Kidney (tissue), 14 donors: ENCODE results near the gene TMEM97. TPM values are rescaled to one million over a fixed set of nuclear protein-coding genes. Genes with fewer than 3 reads are reported as not detected.
A peak's percentile ranks its signal among the peaks of the same experiment; 100 is the strongest.

ENCODE experiments used
- DNase-seq, 5 donors: peaks; one replicate each; pipeline ENCODE4 v3.0.0-alpha.2; 2013 to 2020
- FAIRE-seq: peaks from 2 replicates; lab custom pipeline; 2012; peaks lifted over from hg19 to GRCh38; lab: Jason Lieb, UNC
- H3K27ac ChIP-seq, 2 donors: one replicate each; pipeline ENCODE4 v1.7.0; 2013; ENCODE audit warnings: low read depth in 2 of 2, low read length in 2 of 2, inconsistent platforms in 1 of 2
- H3K27me3 ChIP-seq: one replicate; pipeline ENCODE4 v1.7.1; 2013; ENCODE audit warnings: low read length, inconsistent platforms; ENCODE audit not compliant: control insufficient read depth, insufficient read depth
- H3K36me3 ChIP-seq, 3 donors: one replicate each; pipeline versions ENCODE4 v1.7.0 to v1.7.1; 2013; ENCODE audit warnings: low read length in 3 of 3, control low read depth in 1 of 3, inconsistent platforms in 1 of 3; ENCODE audit not compliant: insufficient read depth in 3 of 3, control insufficient read depth in 2 of 3
- H3K4me1 ChIP-seq, 3 donors: one replicate each; pipeline versions ENCODE4 v1.7.0 to v1.7.1; 2013; ENCODE audit warnings: low read length in 3 of 3, inconsistent platforms in 1 of 3, low read depth in 1 of 3; ENCODE audit not compliant: control insufficient read depth in 2 of 3, insufficient read depth in 2 of 3
- H3K4me3 ChIP-seq, 3 donors: one replicate each; pipeline versions ENCODE4 v1.7.0 to v1.8.1; 2013; ENCODE audit warnings: low read length in 3 of 3, control low read depth in 1 of 3, inconsistent platforms in 1 of 3
- H3K9ac ChIP-seq, 3 donors: one replicate each; pipeline versions ENCODE4 v1.7.0 to v1.7.1; 2013; ENCODE audit warnings: low read length in 3 of 3, control low read depth in 1 of 3, inconsistent platforms in 1 of 3
- H3K9me3 ChIP-seq, 3 donors: one replicate each; pipeline versions ENCODE4 v1.7.0 to v1.7.1; 2013; ENCODE audit warnings: low read length in 3 of 3, control low read depth in 1 of 3, inconsistent platforms in 1 of 3; ENCODE audit not compliant: control insufficient read depth in 2 of 3, insufficient read depth in 1 of 3
- intact Hi-C: fragments of 100-400 bp; cut with DNase I; formaldehyde crosslinking; loops from one replicate; pipeline ENCODE4 v1.11.1; 2022
- polyA plus RNA-seq: library from polyadenylated mRNA; stranded (reverse); fragments of 350-450 nt; fragmentation: Illumina TruSeq; extraction: RNeasy Lipid Tissue Mini Kit (QIAGEN cat#74804); gene quantifications from one replicate; pipeline ENCODE4 v1.2.3, GENCODE V29; 2014; ENCODE audit warnings: low read depth, low replicate concordance; ENCODE audit not compliant: insufficient read depth
- total RNA-seq: library from RNA; stranded (reverse); fragmentation: NEBNext Ultra II Directional; extraction: Animal tissue kit (Norgen Biotek cat#: 25700); gene quantifications from one replicate; pipeline ENCODE4 v1.2.1, GENCODE V29; 2021
- TF ChIP-seq, protein P1 (sequence below): IDR thresholded peaks from 3 replicates; pipeline ENCODE4 v1.5.1; 2012; ENCODE audit warnings: mild to moderate bottlenecking, moderate library complexity, borderline replicate concordance; ENCODE audit not compliant: insufficient read depth; ENCODE audit errors: extremely low read depth
- donor health status: control.
- donor health status: control.
- donor health status: control.
- donor health status: control.
- donor health status: control.
- donor health status: DM: yes; HTN: yes; CAD: no.
- donor health status: Normal renal cell carcinoma (clear cell type).

The TMEM97 gene
- total and polyA plus RNA-seq, 2 donors from 2014 or later, result 10.2 to 11.6 TPM

DNA sequence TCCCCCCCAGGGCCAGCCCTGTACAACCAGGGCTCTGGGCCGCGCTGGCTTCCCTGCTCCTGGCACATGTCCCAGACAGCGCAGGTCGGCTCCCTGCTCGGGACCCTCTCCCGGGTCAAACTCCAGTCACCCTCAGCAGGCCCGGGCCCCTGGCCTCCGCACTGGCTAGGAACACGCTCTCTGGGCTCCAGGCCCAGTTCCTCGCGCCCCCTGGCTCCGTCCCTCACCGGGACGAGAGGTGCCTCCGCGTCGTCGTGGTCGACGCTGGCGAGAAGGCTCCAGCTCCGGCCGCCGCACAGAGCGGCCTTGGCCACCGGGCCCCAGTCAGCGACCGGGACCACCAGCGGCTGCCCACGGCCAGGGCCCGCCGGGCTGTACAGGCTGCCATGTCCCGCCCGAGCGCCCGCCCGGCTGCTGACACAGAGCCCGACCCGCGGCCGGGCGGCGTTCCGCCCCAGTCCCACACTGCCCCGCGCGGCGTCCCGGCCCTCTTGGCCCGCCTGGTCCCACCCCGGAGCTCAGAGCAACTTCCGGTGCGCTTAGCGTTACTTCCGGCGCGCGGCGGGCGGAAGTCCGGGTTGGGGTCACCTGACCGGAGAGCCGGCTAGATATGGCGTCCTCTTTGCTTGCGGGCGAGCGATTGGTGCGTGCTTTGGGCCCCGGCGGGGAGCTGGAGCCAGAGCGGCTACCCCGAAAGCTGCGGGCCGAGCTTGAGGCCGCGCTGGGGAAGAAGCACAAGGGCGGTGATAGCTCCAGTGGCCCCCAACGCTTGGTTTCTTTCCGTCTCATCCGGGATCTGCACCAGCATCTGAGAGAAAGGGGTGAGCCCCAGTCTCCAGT, 38.3 kb downstream of the TMEM97 start, which contains the start of gene POLDIP2:
Gene POLDIP2 (minus strand): TSS at position 467 of the 840 bp plus-strand sequence. CDS start 79 bp downstream, at position 388.
- Histone ChIP-seq H3K9me3 (no peaks in the 10 kb centered on the region), H3K9ac (peak within 1 kb of the TSS; percentile 74 to 92 (median 81)), H3K27ac (peak within 1 kb of the TSS; percentile 68 to 74), H3K27me3 (no peaks in the 10 kb centered on the region), H3K36me3 (peaks cover 9 to 48% (median 29%) of the 10 kb centered on the region in 3 donors), H3K4me1 (peaks cover 3 to 15% (median 13%) of the 10 kb centered on the region in 3 donors), H3K4me3 (peak within 1 kb of the TSS; percentile 91 to 99 (median 94))
- intact Hi-C loops, result no loop called here
- FAIRE-seq, result no peak
- TF ChIP-seq, protein P1, sequence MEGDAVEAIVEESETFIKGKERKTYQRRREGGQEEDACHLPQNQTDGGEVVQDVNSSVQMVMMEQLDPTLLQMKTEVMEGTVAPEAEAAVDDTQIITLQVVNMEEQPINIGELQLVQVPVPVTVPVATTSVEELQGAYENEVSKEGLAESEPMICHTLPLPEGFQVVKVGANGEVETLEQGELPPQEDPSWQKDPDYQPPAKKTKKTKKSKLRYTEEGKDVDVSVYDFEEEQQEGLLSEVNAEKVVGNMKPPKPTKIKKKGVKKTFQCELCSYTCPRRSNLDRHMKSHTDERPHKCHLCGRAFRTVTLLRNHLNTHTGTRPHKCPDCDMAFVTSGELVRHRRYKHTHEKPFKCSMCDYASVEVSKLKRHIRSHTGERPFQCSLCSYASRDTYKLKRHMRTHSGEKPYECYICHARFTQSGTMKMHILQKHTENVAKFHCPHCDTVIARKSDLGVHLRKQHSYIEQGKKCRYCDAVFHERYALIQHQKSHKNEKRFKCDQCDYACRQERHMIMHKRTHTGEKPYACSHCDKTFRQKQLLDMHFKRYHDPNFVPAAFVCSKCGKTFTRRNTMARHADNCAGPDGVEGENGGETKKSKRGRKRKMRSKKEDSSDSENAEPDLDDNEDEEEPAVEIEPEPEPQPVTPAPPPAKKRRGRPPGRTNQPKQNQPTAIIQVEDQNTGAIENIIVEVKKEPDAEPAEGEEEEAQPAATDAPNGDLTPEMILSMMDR, result peak; percentile 2
- DNase-seq, result peak; percentile 96 to 99 (median 97)

DNA sequence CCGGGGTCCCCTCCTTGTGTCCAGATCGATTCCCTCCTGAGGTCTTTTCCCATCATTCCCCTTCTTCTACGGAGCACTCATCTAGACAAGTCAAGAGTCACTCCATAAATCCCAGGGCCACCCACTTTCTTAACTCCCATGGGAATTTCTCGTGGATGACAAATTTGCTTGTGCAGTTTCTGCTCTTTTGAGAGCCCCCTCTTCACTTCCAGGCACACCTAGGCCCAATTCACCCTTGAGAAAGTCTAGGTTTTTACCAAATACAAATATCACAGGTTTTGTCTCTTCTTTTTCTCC, 38.8 kb downstream of the TMEM97 start:
- intact Hi-C loops, result no loop called here
- Histone ChIP-seq H3K4me1 (peaks cover 3 to 15% (median 13%) of the 10 kb centered on the region in 3 donors), H3K27me3 (no peaks in the 10 kb centered on the region), H3K9ac (peak overlapping the region; percentile 74 to 91 (median 81)), H3K4me3 (peak overlapping the region; percentile 91 to 99 (median 94)), H3K27ac (peak overlapping the region; percentile 52 to 74), H3K36me3 (peaks cover 7 to 46% (median 32%) of the 10 kb centered on the region in 3 donors), H3K9me3 (no peaks in the 10 kb centered on the region)
- FAIRE-seq, result no peak
- TF ChIP-seq, protein P1, result no peak
- no peak for DNase-seq

DNA sequence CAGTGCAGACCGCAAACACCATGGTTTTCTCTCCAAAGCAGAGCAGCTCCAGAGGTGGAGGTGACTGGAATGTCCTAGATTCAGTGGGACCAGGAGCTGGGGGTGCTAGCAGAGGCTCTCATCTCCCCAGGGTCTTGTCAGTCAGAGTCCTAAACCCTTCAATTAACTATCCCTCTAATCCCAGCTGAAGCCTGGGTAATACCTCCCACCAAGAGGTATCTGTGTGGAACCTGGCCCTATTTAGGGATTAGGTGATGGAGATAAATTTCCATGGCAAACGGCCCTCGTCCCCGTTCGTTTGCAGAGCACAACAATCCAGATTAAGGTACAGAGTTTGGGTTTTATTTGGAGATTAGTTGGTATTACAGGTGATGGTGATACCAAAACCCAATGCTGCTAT, 44.2 kb downstream of the TMEM97 start:
- Histone ChIP-seq H3K36me3 (peaks cover 2 to 33% (median 25%) of the 10 kb centered on the region in 3 donors), H3K27me3 (no peaks in the 10 kb centered on the region), H3K27ac (no peak overlapping the region), H3K4me3 (no peak overlapping the region), H3K9ac (no peak overlapping the region), H3K9me3 (no peaks in the 10 kb centered on the region), H3K4me1 (peaks cover 2 to 6% (median 4%) of the 10 kb centered on the region in 3 donors)
- TF ChIP-seq, protein P1, result no peak
- FAIRE-seq, result no peak
- intact Hi-C loops, result no loop called here
- no peak for DNase-seq
